ENCODE results near the gene RPS21.

DNA sequence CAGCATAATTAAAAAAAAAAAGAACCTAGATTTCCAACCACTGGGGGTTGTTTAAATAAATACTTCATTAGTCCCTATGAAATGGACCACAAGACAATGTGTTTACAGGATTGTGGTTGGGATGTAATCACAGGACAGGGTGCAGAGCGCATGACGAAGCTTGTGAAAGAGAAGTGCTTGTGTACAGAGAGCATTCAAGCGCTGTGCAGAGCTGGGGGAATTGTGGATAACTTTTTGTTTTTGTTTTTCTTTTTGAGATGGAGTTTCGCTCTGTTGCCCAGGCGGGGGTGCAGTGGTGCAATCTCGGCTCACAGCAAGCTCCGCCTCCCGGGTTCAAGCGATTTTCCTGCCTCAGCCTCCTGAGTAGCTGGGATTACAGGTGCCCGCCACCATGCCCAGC is 42.1 kb upstream of the RPS21 start:
- TF ChIP-seq, protein P1, sequence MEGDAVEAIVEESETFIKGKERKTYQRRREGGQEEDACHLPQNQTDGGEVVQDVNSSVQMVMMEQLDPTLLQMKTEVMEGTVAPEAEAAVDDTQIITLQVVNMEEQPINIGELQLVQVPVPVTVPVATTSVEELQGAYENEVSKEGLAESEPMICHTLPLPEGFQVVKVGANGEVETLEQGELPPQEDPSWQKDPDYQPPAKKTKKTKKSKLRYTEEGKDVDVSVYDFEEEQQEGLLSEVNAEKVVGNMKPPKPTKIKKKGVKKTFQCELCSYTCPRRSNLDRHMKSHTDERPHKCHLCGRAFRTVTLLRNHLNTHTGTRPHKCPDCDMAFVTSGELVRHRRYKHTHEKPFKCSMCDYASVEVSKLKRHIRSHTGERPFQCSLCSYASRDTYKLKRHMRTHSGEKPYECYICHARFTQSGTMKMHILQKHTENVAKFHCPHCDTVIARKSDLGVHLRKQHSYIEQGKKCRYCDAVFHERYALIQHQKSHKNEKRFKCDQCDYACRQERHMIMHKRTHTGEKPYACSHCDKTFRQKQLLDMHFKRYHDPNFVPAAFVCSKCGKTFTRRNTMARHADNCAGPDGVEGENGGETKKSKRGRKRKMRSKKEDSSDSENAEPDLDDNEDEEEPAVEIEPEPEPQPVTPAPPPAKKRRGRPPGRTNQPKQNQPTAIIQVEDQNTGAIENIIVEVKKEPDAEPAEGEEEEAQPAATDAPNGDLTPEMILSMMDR (IDR thresholded peaks at IDR 0.05) = no peak
- TF ChIP-seq EP300 (IDR thresholded peaks at IDR 0.05) = no peak
